MM.1S (cell line): Measurements from ENCODE around the gene CHRNA1.

Experiments
- EZH2 ChIP-seq: fragments of 300-600 bp; sonication (generic); optimal IDR thresholded peaks from 2 replicates; pipeline ENCODE3; 2017; ENCODE audit warnings: low read depth, mild to moderate bottlenecking, antibody characterized with exemption, low read length, mixed read lengths
- TF ChIP-seq, protein P1 (sequence below): fragments of 300-600 bp; sonication (generic); IDR thresholded peaks from 2 replicates; pipeline ENCODE4 v1.5.1; 2016; ENCODE audit warnings: antibody characterized with exemption, low read length, mixed read lengths

DNA sequence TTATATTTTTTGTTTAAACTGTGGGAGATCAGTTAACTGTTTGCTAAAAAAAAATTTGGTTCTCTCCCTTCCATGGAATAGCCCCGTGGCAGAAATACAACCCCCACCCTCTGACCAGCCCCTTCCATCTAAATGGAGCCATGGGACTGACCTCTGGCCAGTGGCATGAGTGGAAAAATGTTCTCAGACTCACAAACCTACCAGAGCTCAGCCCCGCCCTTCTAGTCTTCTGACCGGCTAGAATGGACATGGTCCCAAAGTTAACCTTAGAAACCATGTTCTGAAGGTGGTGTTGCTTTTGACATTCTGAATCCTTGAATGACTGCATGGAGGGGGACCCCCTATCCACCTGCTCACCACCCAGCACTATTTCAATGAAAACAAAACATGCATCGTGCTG is 1.3 kb upstream of the CHRNA1 start:
- TF ChIP-seq EZH2, result no peak
- TF ChIP-seq, protein P1, sequence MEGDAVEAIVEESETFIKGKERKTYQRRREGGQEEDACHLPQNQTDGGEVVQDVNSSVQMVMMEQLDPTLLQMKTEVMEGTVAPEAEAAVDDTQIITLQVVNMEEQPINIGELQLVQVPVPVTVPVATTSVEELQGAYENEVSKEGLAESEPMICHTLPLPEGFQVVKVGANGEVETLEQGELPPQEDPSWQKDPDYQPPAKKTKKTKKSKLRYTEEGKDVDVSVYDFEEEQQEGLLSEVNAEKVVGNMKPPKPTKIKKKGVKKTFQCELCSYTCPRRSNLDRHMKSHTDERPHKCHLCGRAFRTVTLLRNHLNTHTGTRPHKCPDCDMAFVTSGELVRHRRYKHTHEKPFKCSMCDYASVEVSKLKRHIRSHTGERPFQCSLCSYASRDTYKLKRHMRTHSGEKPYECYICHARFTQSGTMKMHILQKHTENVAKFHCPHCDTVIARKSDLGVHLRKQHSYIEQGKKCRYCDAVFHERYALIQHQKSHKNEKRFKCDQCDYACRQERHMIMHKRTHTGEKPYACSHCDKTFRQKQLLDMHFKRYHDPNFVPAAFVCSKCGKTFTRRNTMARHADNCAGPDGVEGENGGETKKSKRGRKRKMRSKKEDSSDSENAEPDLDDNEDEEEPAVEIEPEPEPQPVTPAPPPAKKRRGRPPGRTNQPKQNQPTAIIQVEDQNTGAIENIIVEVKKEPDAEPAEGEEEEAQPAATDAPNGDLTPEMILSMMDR, result no peak
